Large intestine (tissue), 3 donors: ENCODE measurements around the gene TSHZ3. TPM values are rescaled to one million over a fixed set of nuclear protein-coding genes. Genes with fewer than 3 reads are reported as not detected.

Experiments
- DNase-seq, 2 donors: peaks; one replicate each; pipeline versions ENCODE4 v3.0.0 to v3.0.0-alpha.2; 2013
- H3K27ac ChIP-seq: one replicate; pipeline ENCODE4 v1.5.1; 2013; ENCODE audit warnings: low read length
- H3K27me3 ChIP-seq: 2 replicates; pipeline ENCODE4 v1.6.1; 2013; ENCODE audit warnings: low read length; ENCODE audit not compliant: control insufficient read depth, insufficient read depth
- H3K36me3 ChIP-seq: 2 replicates; pipeline ENCODE4 v1.6.1; 2013; ENCODE audit warnings: low read length; ENCODE audit not compliant: control insufficient read depth, insufficient read depth
- H3K4me1 ChIP-seq: one replicate; pipeline ENCODE4 v1.6.1; 2013; ENCODE audit warnings: low read length; ENCODE audit not compliant: control insufficient read depth, insufficient read depth
- H3K4me3 ChIP-seq: one replicate; pipeline ENCODE4 v1.5.1; 2013; ENCODE audit warnings: low read length
- H3K9me3 ChIP-seq: one replicate; pipeline ENCODE4 v1.6.1; 2013; ENCODE audit warnings: mild to moderate bottlenecking, low read depth, low read length, moderate library complexity; ENCODE audit not compliant: control insufficient read depth
- WGBS: methylation state at CpG from one replicate; pipeline ENCODE4 v1.1.5; 2013; ENCODE audit warnings: low lambda C conversion rate; ENCODE audit not compliant: insufficient coverage; 5-methylcytosine and 5-hydroxymethylcytosine counted together
- polyA plus RNA-seq: library from polyadenylated mRNA; unstranded; fragments of 120-200 nt; gene quantifications from one replicate; pipeline ENCODE4 v1.2.1, GENCODE V29; 2013

Gene TSHZ3
- polyA plus RNA-seq, 1 donor: 6.2 TPM

GRCh38 chr19:31277516-31277915 is 71.7 kb downstream of the TSHZ3 start:
- H3K9me3 ChIP-seq: no peaks in the 10 kb centered on the region
- no peak overlapping the region for H3K27ac ChIP-seq
- no peak overlapping the region for H3K4me3 ChIP-seq
- H3K36me3 ChIP-seq: peaks cover 4% of the 10 kb centered on the region
- DNase-seq: no peak
- no peaks in the 10 kb centered on the region for H3K4me1 ChIP-seq
- H3K27me3 ChIP-seq: no peaks in the 10 kb centered on the region
- WGBS: no CpG with 5 or more reads among the region's 17 CpGs

GRCh38 chr19:31276831-31277230 is 72.4 kb downstream of the TSHZ3 start:
- no peak overlapping the region for H3K4me3 ChIP-seq
- H3K9me3 ChIP-seq: no peaks in the 10 kb centered on the region
- WGBS: no CpG with 5 or more reads among the region's 16 CpGs
- peaks cover 4% of the 10 kb centered on the region for H3K36me3 ChIP-seq
- no peaks in the 10 kb centered on the region for H3K4me1 ChIP-seq
- H3K27ac ChIP-seq: no peak overlapping the region
- DNase-seq: no peak
- no peaks in the 10 kb centered on the region for H3K27me3 ChIP-seq

DNA sequence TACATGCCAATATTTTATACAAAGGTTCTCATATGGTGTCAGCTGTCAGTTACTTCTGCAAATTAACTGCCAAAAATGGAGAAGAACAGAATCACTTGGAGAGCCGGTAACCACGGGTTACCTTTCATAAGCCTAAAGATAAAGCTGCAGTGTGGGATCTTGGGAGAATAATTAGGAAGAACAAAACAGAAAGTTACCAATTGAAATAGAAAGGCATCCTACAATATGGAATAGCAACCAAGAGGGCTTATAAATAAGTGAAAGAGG is 74.2 kb downstream of the TSHZ3 start:
- Histone ChIP-seq H3K27ac (no peak overlapping the region), H3K4me3 (no peak overlapping the region), H3K4me1 (no peaks in the 10 kb centered on the region), H3K27me3 (no peaks in the 10 kb centered on the region), H3K9me3 (no peaks in the 10 kb centered on the region), H3K36me3 (peaks cover 4% of the 10 kb centered on the region)
- 20% methylated on average over 2 of the region's 2 CpGs for WGBS
- DNase-seq: no peak

GRCh38 chr19:31274251-31275067 is 74.8 kb downstream of the TSHZ3 start:
- Histone ChIP-seq H3K27me3 (no peaks in the 10 kb centered on the region), H3K36me3 (peaks cover 4% of the 10 kb centered on the region), H3K4me1 (no peaks in the 10 kb centered on the region), H3K4me3 (no peak overlapping the region), H3K9me3 (no peaks in the 10 kb centered on the region), H3K27ac (no peak overlapping the region)
- WGBS: 90% methylated on average over 3 of the region's 19 CpGs
- peak in 1 of 2 donors; percentile 7 for DNase-seq

DNA sequence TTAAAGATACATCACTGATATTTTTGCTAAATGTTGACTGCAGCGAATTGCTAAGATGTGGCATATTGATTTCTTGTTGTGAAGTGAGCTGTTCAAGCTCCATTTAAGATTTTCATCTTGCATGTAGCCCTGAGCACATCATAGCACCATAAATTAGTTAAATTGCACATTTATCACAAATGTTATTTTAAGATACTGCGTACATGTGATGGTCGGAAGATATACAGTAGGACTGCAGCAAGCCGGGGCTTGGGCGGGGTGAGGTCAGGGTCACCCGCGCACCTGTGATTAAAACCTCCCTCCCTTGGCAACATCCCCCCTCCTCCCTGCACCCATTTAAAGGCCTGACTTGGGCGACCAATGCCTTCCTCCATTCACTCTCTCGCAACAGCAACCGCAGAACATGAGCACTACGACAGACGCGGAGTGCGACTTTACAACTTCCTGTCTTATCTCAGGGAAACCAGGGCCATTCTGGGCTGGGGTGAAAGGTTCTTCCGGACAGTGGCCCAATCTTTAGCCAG is 76.6 kb downstream of the TSHZ3 start:
- H3K4me3 ChIP-seq: no peak overlapping the region
- H3K27ac ChIP-seq: no peak overlapping the region
- no peaks in the 10 kb centered on the region for H3K9me3 ChIP-seq
- peaks cover 2% of the 10 kb centered on the region for H3K36me3 ChIP-seq
- no CpG with 5 or more reads among the region's 15 CpGs for WGBS
- no peaks in the 10 kb centered on the region for H3K27me3 ChIP-seq
- H3K4me1 ChIP-seq: no peaks in the 10 kb centered on the region
- no peak for DNase-seq

GRCh38 chr19:31271306-31271911 is 77.8 kb downstream of the TSHZ3 start:
- no peak for DNase-seq
- H3K4me3 ChIP-seq: no peak overlapping the region
- no peaks in the 10 kb centered on the region for H3K4me1 ChIP-seq
- WGBS: 79% methylated on average over 2 of the region's 12 CpGs
- H3K27ac ChIP-seq: no peak overlapping the region
- peaks cover 2% of the 10 kb centered on the region for H3K36me3 ChIP-seq
- H3K27me3 ChIP-seq: no peaks in the 10 kb centered on the region
- no peaks in the 10 kb centered on the region for H3K9me3 ChIP-seq

DNA sequence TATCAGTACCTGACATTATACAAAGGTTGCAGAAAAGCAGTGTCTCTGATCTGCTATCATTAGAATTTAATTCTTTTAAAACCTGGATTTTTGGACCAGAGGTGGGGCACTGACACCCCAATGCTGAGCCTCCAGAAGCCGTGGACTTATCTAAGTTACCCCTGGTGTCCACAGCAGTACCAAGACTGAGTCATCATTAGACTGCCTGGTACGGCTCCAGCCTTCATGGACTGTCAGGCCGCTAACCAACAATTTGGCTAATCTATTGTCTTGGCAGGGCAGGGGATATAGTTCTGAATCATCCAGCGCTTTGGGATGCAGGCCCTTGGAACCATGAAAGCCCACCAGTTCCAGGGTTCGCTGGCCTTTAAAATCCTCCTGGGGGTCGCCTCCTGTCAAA is 78.3 kb downstream of the TSHZ3 start:
- H3K4me3 ChIP-seq: no peak overlapping the region
- H3K9me3 ChIP-seq: no peaks in the 10 kb centered on the region
- WGBS: no CpG with 5 or more reads among the region's 6 CpGs
- no peaks in the 10 kb centered on the region for H3K27me3 ChIP-seq
- H3K27ac ChIP-seq: no peak overlapping the region
- no peaks in the 10 kb centered on the region for H3K4me1 ChIP-seq
- no peak for DNase-seq
- peaks cover 2% of the 10 kb centered on the region for H3K36me3 ChIP-seq

GRCh38 chr19:31269425-31270127 is 79.7 kb downstream of the TSHZ3 start:
- H3K4me3 ChIP-seq: no peak overlapping the region
- no peaks in the 10 kb centered on the region for H3K9me3 ChIP-seq
- DNase-seq: no peak
- peaks cover 2% of the 10 kb centered on the region for H3K36me3 ChIP-seq
- WGBS: no CpG with 5 or more reads among the region's 10 CpGs
- no peaks in the 10 kb centered on the region for H3K27me3 ChIP-seq
- no peak overlapping the region for H3K27ac ChIP-seq
- no peaks in the 10 kb centered on the region for H3K4me1 ChIP-seq

GRCh38 chr19:31268751-31269383 is 80.4 kb downstream of the TSHZ3 start:
- Histone ChIP-seq H3K27me3 (no peaks in the 10 kb centered on the region), H3K36me3 (peaks cover 2% of the 10 kb centered on the region), H3K4me3 (no peak overlapping the region), H3K9me3 (no peaks in the 10 kb centered on the region), H3K4me1 (no peaks in the 10 kb centered on the region), H3K27ac (no peak overlapping the region)
- WGBS: no CpG with 5 or more reads among the region's 15 CpGs
- no peak for DNase-seq

GRCh38 chr19:31266731-31267130 is 82.5 kb downstream of the TSHZ3 start:
- 92% methylated on average over 2 of the region's 7 CpGs for WGBS
- no peaks in the 10 kb centered on the region for H3K4me1 ChIP-seq
- no peak for DNase-seq
- no peaks in the 10 kb centered on the region for H3K36me3 ChIP-seq
- H3K27me3 ChIP-seq: no peaks in the 10 kb centered on the region
- no peaks in the 10 kb centered on the region for H3K9me3 ChIP-seq
- H3K4me3 ChIP-seq: no peak overlapping the region
- no peak overlapping the region for H3K27ac ChIP-seq
